H1 (cell line): ENCODE measurements around the gene LY6G6D. TPM values are rescaled to one million over a fixed set of nuclear protein-coding genes. Genes with fewer than 3 reads are reported as not detected.

ENCODE experiments used
- CTCF ChIA-PET: fragments of 300-600 bp; sonication (Branson Sonifier 250); formaldehyde crosslinking; loops from one replicate; lab custom pipeline; 2021; ENCODE audit not compliant: partially characterized antibody; lab: Charles Lee
- POLR2A ChIA-PET: fragments of 300-600 bp; sonication (Branson Sonifier 250); formaldehyde crosslinking; loops from one replicate; lab custom pipeline; 2021; ENCODE audit warnings: inconsistent platforms; ENCODE audit not compliant: partially characterized antibody; lab: Charles Lee
- DNase-seq, 2 experiments: peaks; one replicate each; pipeline versions ENCODE4 v3.0.0 to v3.0.0-alpha.2; 2010 to 2022; ENCODE audit warnings: low spot score in 2 of 2, low read depth in 1 of 2, mixed read lengths in 1 of 2
- FAIRE-seq: peaks from 2 replicates; lab custom pipeline; 2011; peaks lifted over from hg19 to GRCh38; lab: Jason Lieb, UNC
- H2AFZ ChIP-seq: 2 replicates; pipeline ENCODE4 v1.8.1; 2012; ENCODE audit warnings: low read length, inconsistent platforms
- H2AK5ac ChIP-seq: 2 replicates; pipeline ENCODE4 v1.6.1; 2013; ENCODE audit warnings: low read depth, low read length
- H2BK120ac ChIP-seq: replicated peaks from 2 replicates; pipeline ENCODE3; 2013; ENCODE audit warnings: low read depth, low read length, inconsistent platforms
- H2BK12ac ChIP-seq: 2 replicates; pipeline ENCODE4 v1.6.1; 2013; ENCODE audit warnings: low read depth, low read length
- H2BK15ac ChIP-seq: 2 replicates; pipeline ENCODE4 v1.6.1; 2013; ENCODE audit warnings: low read length
- H2BK20ac ChIP-seq: 2 replicates; pipeline ENCODE4 v1.6.1; 2013; ENCODE audit warnings: low read length
- H2BK5ac ChIP-seq: 2 replicates; pipeline ENCODE4 v1.6.1; 2013; ENCODE audit warnings: low read depth, low read length
- H3K14ac ChIP-seq: 2 replicates; pipeline ENCODE4 v1.6.1; 2013; ENCODE audit warnings: inconsistent platforms; ENCODE audit not compliant: insufficient read length
- H3K18ac ChIP-seq: 2 replicates; pipeline ENCODE4 v1.6.1; 2013; ENCODE audit warnings: low read length; ENCODE audit errors: extremely low read depth
- H3K23ac ChIP-seq: 2 replicates; pipeline ENCODE4 v1.6.1; 2013; ENCODE audit warnings: inconsistent platforms; ENCODE audit not compliant: insufficient read length
- H3K23me2 ChIP-seq: 2 replicates; pipeline ENCODE4 v1.6.1; 2013; ENCODE audit warnings: low read depth, low read length
- H3K27ac ChIP-seq: 2 replicates; pipeline ENCODE4 v1.6.1; 2011; ENCODE audit warnings: low read depth, low read length, inconsistent platforms
- H3K27me3 ChIP-seq, 4 experiments: replicated peaks in 1 of 4; 1 replicate in 1 of 4; 2 replicates in 3 of 4; pipeline versions ENCODE4 v1.6.1 to v1.8.1; 2011 to 2013; ENCODE audit warnings: low read length in 3 of 4, mild to moderate bottlenecking in 3 of 4, inconsistent platforms in 2 of 4, mixed read lengths in 2 of 4, moderate library complexity in 1 of 4; ENCODE audit not compliant: control insufficient read depth in 3 of 4, insufficient read depth in 3 of 4; ENCODE audit errors: extremely low read depth in 1 of 4
- H3K36me3 ChIP-seq, 4 experiments: 2 replicates each; pipeline versions ENCODE4 v1.6.1 to v1.8.1; 2011 to 2013; ENCODE audit warnings: mild to moderate bottlenecking in 4 of 4, low read length in 3 of 4, moderate library complexity in 2 of 4, control low read depth in 1 of 4, inconsistent platforms in 1 of 4; ENCODE audit not compliant: insufficient read depth in 4 of 4, control insufficient read depth in 2 of 4
- H3K4ac ChIP-seq: replicated peaks from 2 replicates; pipeline ENCODE3; 2013; ENCODE audit warnings: low read length, low read depth, mixed read lengths, inconsistent platforms; ENCODE audit not compliant: insufficient read length
- H3K4me1 ChIP-seq, 4 experiments: replicated peaks in 1 of 4; 1 replicate in 1 of 4; 2 replicates in 3 of 4; pipeline versions ENCODE4 v1.6.1 to v1.8.1; 2011 to 2013; ENCODE audit warnings: low read length in 3 of 4, inconsistent platforms in 2 of 4, mixed read lengths in 1 of 4; ENCODE audit not compliant: insufficient read depth in 4 of 4, control insufficient read depth in 3 of 4
- H3K4me2 ChIP-seq, 2 experiments: 2 replicates each; pipeline versions ENCODE4 v1.6.1 to v1.8.1; 2011 to 2013; ENCODE audit warnings: low read depth in 2 of 2, low read length in 2 of 2, control low read depth in 1 of 2, inconsistent platforms in 1 of 2, mild to moderate bottlenecking in 1 of 2; ENCODE audit not compliant: insufficient read depth in 1 of 2
- H3K4me3 ChIP-seq, 4 experiments: fragments of 200-600, 300-600 bp in 1 of 4; sonication (generic), shearing (Covaris generic), sonication (Bioruptor Twin) in 1 of 4; 2 replicates each; pipeline versions ENCODE4 v1.5.1 to v1.8.1; 2011 to 2016; ENCODE audit warnings: low read length in 4 of 4, low read depth in 3 of 4, control low read depth in 2 of 4, inconsistent platforms in 2 of 4, mild to moderate bottlenecking in 2 of 4, mixed read lengths in 1 of 4, moderate library complexity in 1 of 4; ENCODE audit not compliant: insufficient read depth in 2 of 4; ENCODE audit errors: extremely low read depth in 1 of 4
- H3K56ac ChIP-seq: replicated peaks from 2 replicates; pipeline ENCODE3; 2013; ENCODE audit warnings: low read depth, mild to moderate bottlenecking, mixed read lengths, low read length, inconsistent platforms; ENCODE audit not compliant: insufficient read length
- H3K79me1 ChIP-seq: 2 replicates; pipeline ENCODE4 v1.6.1; 2013; ENCODE audit warnings: low read depth, low read length, control low read depth
- H3K79me2 ChIP-seq, 2 experiments: 2 replicates each; pipeline versions ENCODE4 v1.6.1 to v1.8.1; 2012 to 2013; ENCODE audit warnings: low read length in 2 of 2, mild to moderate bottlenecking in 2 of 2, inconsistent platforms in 1 of 2; ENCODE audit not compliant: insufficient read depth in 2 of 2, control insufficient read depth in 1 of 2
- H3K9ac ChIP-seq, 4 experiments: replicated peaks in 1 of 4; 1 replicate in 1 of 4; 2 replicates in 3 of 4; pipeline versions ENCODE4 v1.6.1 to v1.8.1; 2011 to 2013; ENCODE audit warnings: low read depth in 3 of 4, low read length in 3 of 4, control low read depth in 2 of 4, mild to moderate bottlenecking in 2 of 4, moderate library complexity in 2 of 4, inconsistent platforms in 1 of 4; ENCODE audit errors: extremely low read depth in 1 of 4
- H3K9me3 ChIP-seq, 2 experiments: 2 replicates each; pipeline versions ENCODE4 v1.6.1 to v1.8.1; 2012 to 2013; ENCODE audit warnings: mild to moderate bottlenecking in 2 of 2, moderate library complexity in 2 of 2, control low read depth in 1 of 2, inconsistent platforms in 1 of 2, low read depth in 1 of 2, low read length in 1 of 2, mixed read lengths in 1 of 2; ENCODE audit not compliant: insufficient read depth in 2 of 2
- H4K20me1 ChIP-seq, 2 experiments: replicated peaks in 1 of 2; 2 replicates each; pipeline versions ENCODE3 to v1.8.1; 2011 to 2013; ENCODE audit warnings: inconsistent platforms in 2 of 2, low read length in 2 of 2, mild to moderate bottlenecking in 1 of 2; ENCODE audit not compliant: insufficient read depth in 2 of 2, control insufficient read depth in 1 of 2
- H4K5ac ChIP-seq: 2 replicates; pipeline ENCODE4 v1.6.1; 2013; ENCODE audit warnings: low read length, low read depth, mixed read lengths, inconsistent platforms; ENCODE audit not compliant: insufficient read length
- H4K8ac ChIP-seq: 2 replicates; pipeline ENCODE4 v1.8.0; 2013; ENCODE audit warnings: mild to moderate bottlenecking, moderate library complexity, low read length, inconsistent platforms; ENCODE audit not compliant: insufficient read depth; ENCODE audit errors: extremely low read depth
- H4K91ac ChIP-seq: replicated peaks from 2 replicates; pipeline ENCODE3; 2013; ENCODE audit warnings: low read length, mixed read lengths, inconsistent platforms; ENCODE audit not compliant: insufficient read length
- BRCA1 ChIP-seq: IDR thresholded peaks from 2 replicates; pipeline ENCODE4 v1.6.1; 2012; ENCODE audit warnings: low read depth, low read length, improper control_type of control experiment
- CBX5 ChIP-seq: fragments of 300-800, 300-1000 bp; sonication (generic); IDR thresholded peaks from 2 replicates; pipeline ENCODE4 v1.7.1; 2016; ENCODE audit warnings: antibody characterized with exemption, low read length, low read depth
- CBX8 ChIP-seq: fragments of 300-800, 300-1000 bp; sonication (generic); IDR thresholded peaks from 2 replicates; pipeline ENCODE4 v1.7.1; 2016; ENCODE audit warnings: low read depth, low read length, borderline replicate concordance
- EP300 ChIP-seq, 2 experiments: IDR thresholded peaks; 1 replicate in 1 of 2; 2 replicates in 1 of 2; pipeline ENCODE4 v1.6.1; 2011 to 2012; ENCODE audit warnings: low read depth in 2 of 2, low read length in 2 of 2, mild to moderate bottlenecking in 2 of 2, borderline replicate concordance in 1 of 2, inconsistent platforms in 1 of 2, moderate library complexity in 1 of 2
- KDM1A ChIP-seq: fragments of 200-600, 300-600 bp; sonication (generic); IDR thresholded peaks from 2 replicates; pipeline ENCODE4 v1.7.1; 2016; ENCODE audit warnings: mild to moderate bottlenecking, low read length, borderline replicate concordance
- NANOG ChIP-seq: IDR thresholded peaks from 2 replicates; pipeline ENCODE4 v1.6.1; 2011; ENCODE audit warnings: low read length, low read depth, mild to moderate bottlenecking, inconsistent platforms; ENCODE audit not compliant: insufficient read depth, poor library complexity, severe bottlenecking
- POLR2AphosphoS5 ChIP-seq: IDR thresholded peaks from 2 replicates; pipeline ENCODE4 v1.6.1; 2011; ENCODE audit warnings: low read depth, low read length
- SIX5 ChIP-seq: IDR thresholded peaks from 2 replicates; pipeline ENCODE4 v1.6.1; 2011; ENCODE audit warnings: mild to moderate bottlenecking, low read depth, low read length
- SP1 ChIP-seq: IDR thresholded peaks from 2 replicates; pipeline ENCODE4 v1.6.1; 2011; ENCODE audit warnings: low read depth, low read length
- WGBS, 2 experiments: shearing (Covaris generic) in 1 of 2; methylation state at CpG; one replicate each; pipeline versions ENCODE4 v1.1.6 to v1.1.7; 2013 to 2015; ENCODE audit warnings: low lambda C conversion rate in 2 of 2, mixed read lengths in 2 of 2, inconsistent platforms in 1 of 2, low coverage in 1 of 2, missing lambda C conversion rate in 1 of 2; ENCODE audit not compliant: insufficient replicate concordance in 2 of 2, insufficient coverage in 1 of 2, insufficient read length in 1 of 2; ENCODE audit errors: extremely low coverage in 1 of 2, missing lambda C conversion rate in 1 of 2; 5-methylcytosine and 5-hydroxymethylcytosine counted together
- polyA plus RNA-seq, 7 experiments: library from polyadenylated mRNA; depleted of rRNA in 3 of 7; stranded (reverse) in 5 of 7; unstranded in 2 of 7; fragments of >200 nt in 5 of 7; fragments of 200-250 nt in 2 of 7; gene quantifications; 1 replicate in 5 of 7; 2 replicates in 1 of 7; 4 replicates in 1 of 7; pipeline versions ENCODE4 v1.2.1 to v1.2.3, GENCODE V29; 2011 to 2013; ENCODE audit warnings: missing spikeins in 2 of 7, mixed read lengths in 2 of 7
- total RNA-seq: library from RNA; stranded (reverse); fragmentation: NEBNext Ultra II Directional; extraction: Animal tissue kit (Norgen Biotek cat#: 25700); gene quantifications from 2 replicates; pipeline ENCODE4 v1.2.1, GENCODE V29; 2021

The LY6G6D gene
- total and polyA plus RNA-seq, 2 of the 8 experiments (the other 6 are each of a cell fraction or from before 2014, with no cell fraction given) = 1.8 TPM; not detected in 1

DNA sequence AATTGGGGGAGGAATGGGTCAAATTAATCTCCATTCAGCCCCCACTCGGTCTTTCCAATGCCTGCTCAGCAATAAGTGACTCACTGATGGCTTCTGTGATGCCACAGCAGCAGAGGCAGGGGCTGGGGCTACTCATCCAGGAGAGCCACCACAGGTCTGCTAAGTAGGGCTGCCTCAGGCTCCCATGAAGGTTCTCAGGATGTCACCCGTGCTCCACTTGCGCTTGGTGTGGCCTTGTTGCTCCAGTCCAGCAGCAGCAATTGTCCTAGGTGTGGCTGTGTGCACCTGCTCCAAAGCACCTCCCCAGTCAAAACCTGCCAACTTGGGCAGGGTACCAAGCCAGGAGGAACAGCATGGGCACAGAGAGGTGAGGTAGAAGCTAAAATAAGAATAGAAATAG is 7.0 kb downstream of the LY6G6D start:
- H3K4me3 ChIP-seq = no peak overlapping the region
- H3K4me1 ChIP-seq = peaks cover 0 to 15% (median 14%) of the 10 kb centered on the region in 4 experiments; a peak in 6 of 7 replicates
- no peak overlapping the region for H2BK5ac ChIP-seq
- H3K79me1 ChIP-seq = no peaks in the 10 kb centered on the region
- no peak overlapping the region for H2AFZ ChIP-seq
- H3K4ac ChIP-seq = no peak overlapping the region
- H3K23me2 ChIP-seq = no peaks in the 10 kb centered on the region
- H4K20me1 ChIP-seq = no peaks in the 10 kb centered on the region
- H4K91ac ChIP-seq = no peak overlapping the region
- H4K8ac ChIP-seq = no peak overlapping the region
- no peak overlapping the region for H3K56ac ChIP-seq
- no peak overlapping the region for H3K18ac ChIP-seq
- no peak for DNase-seq
- peaks cover 0 to 7% (median 4%) of the 10 kb centered on the region in 4 experiments; a peak in 5 of 8 replicates for H3K36me3 ChIP-seq
- ChIA-PET POLR2A (interaction anchor here (0.6 to 7.2 kb wide), 7 partner anchors 16 to 181 kb away, joined by 3 to 73 read pairs (median 4); partner anchors contain the start of genes CLIC1, DDX39B, GPANK1 and MSH5), CTCF (interaction anchor here (0.9 to 3.7 kb wide), 3 partner anchors 13 to 44 kb away, joined by 3 to 18 read pairs (median 4); no protein-coding TSS in a partner anchor)
- FAIRE-seq = no peak
- no peak overlapping the region for H3K27ac ChIP-seq
- H3K14ac ChIP-seq = no peak overlapping the region
- TF ChIP-seq CBX5 (no peak), KDM1A (no peak), NANOG (no peak), SP1 (no peak), POLR2AphosphoS5 (no peak), CBX8 (no peak), EP300 (IDR thresholded peaks at IDR 0.05; ENCODE audit: borderline replicate concordance in 1 of 2, low read depth in 2 of 2, low read length in 2 of 2) (no peak), SIX5 (no peak), BRCA1 (no peak)
- H3K27me3 ChIP-seq = no peaks in the 10 kb centered on the region
- no peak overlapping the region for H2BK120ac ChIP-seq
- H2AK5ac ChIP-seq = no peak overlapping the region
- no peak overlapping the region for H2BK15ac ChIP-seq
- no peak overlapping the region for H3K23ac ChIP-seq
- no peaks in the 10 kb centered on the region for H3K79me2 ChIP-seq
- no peak overlapping the region for H3K4me2 ChIP-seq
- 96% methylated on average over 3 of the region's 3 CpGs; no CpG with 5 or more reads in 1 of the 2 experiments for WGBS, 2 experiments
- H4K5ac ChIP-seq = no peak overlapping the region
- H2BK12ac ChIP-seq = no peak overlapping the region
- H3K9ac ChIP-seq = no peak overlapping the region
- H3K9me3 ChIP-seq = no peaks in the 10 kb centered on the region
- H2BK20ac ChIP-seq = no peak overlapping the region
